ENCODE data around the gene STK10.

Gene STK10

DNA sequence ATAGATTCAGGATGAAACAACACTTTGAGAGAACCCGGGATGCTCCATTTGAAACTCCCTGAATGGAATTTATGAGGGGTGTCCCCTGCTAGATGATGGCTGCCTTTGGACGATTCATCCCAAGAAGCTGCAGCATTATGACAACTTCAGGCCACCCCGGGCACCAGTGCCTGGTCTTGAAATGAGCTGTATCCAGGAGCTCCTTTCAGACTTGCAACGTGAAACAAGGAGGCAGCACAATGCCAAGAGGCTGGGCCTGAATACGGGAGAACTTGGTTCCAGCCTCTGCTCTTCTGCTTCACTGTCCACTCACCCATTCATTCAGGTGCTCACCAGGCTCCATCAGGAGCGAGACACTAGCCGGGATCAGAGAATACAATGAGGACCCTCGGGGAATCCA, 78.3 kb downstream of the STK10 start:
- DNase-seq (ENCODE audit: low read depth, low spot score), result no peak

DNA sequence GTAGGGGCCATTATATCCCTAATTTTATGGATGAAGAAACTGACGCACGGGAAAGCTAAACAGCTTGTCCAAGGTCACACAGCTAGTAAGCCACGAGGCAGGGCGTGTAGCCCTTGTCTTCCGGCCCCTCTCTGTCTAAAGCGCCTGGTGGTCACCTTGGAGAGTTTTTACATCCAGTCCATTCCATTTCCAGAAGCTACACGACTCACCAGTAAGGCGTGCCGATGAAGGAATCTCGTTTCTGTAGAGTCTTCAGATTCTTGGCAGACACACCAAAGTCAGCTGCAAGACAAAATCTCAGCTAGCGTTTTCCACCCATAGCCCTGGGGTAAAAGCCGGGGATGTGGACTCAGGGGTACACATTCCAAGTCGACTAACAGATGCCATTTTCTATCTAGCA, 80.5 kb downstream of the STK10 start:
- no peak for DNase-seq (ENCODE audit: low read depth, low spot score)

DNA sequence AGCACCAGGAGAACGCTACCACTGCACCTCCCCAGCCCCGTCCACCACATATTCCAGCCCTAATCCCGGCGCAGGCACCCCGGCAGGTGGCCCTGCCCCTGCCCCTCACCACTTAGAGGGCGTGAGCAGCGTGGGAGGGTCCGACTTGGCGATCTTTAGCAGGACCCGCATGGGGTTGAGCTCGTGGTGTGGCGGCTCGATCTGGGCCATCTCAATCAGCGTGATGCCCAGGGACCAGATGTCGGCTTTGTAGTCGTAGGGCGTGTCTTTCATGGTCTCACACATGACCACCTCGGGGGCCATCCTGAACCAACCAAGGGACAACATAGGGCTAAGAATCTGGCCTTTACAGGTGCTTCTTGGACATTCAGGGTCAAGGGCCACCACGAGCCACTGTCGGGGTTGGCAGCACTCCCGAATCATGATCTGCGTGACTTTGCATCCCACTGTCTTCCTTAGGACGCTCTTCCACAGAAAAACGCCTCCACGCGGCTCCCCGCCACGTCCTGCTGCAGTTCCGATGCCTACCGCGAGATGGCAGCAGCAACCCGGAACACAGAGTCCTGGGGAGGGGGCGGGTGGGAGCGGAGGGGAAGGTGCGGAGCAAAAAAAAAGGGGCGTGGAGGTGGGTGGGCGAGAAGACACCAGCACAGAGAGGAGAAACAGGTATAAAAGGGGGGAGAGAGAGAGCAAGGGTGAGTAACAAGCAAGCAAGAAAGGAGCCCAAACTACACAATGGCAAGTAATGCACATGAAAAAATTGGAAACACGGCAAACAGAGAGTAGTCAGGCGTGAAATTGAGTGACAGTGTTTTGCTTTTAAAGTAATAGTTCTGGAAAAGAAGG, 81.3 kb downstream of the STK10 start:
- DNase-seq (ENCODE audit: low read depth, low spot score), result peak; percentile 39

DNA sequence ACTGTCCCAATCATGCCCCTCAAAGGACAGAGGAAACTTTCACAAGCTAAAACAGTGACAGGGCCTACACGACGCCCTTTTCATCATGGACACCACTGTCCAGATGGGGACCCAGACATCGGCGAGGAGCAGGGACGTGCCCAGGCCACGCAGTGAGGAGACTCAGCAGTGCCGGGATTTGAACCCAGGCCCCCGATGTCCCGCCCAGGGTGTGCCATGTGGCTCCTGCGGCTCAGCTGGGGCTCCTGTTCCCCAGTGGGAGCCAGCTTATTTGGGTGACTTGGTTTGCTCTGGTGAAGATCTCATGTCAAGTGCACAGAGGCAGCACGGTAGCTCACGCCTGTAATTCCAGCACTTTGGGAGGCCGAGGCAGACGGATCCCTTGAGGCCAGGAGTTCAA, 82.2 kb downstream of the STK10 start:
- DNase-seq (ENCODE audit: low read depth, low spot score), result no peak

DNA sequence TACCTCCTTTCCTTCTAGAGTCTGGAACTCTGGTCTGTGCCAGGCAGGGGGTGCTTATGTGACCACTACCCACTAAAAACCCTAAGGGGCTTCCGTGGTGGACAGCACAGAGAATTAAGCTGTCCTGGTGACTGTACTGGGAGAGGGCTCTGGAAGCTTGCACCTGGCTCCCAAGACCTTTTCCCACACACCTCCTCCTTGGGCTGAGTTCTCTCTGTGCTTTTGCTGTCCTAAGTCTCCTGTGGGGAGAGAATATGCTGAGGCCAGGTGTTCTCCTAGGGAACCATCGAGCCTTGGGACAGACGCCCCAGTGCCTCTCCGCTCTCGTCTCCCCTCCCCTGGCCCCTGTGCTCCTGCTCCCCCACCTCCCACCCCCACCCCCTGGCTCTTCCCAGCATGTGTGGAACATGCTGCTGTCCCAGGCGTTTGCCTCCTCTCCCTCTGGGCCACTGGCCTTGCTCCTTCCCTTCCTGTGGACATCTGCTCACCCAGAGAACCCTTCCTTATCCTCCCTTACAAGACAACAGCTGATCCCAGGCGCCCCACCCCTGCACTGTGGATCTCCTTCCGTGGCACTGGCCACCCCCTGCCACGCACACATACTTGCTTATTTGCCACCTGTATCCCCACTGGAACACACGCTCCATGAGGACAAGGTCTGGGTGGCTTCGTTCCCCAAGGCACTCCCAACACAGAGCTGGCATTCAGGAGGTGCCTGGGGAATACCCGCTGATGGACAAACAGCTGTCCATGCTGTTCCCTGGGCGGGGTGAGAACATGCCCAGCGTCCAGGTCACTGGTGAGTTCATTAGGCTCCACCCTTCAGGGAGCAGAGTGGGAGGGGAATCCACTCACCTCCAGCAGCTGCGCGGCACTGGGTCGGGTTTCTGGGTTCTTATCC, 83.0 kb downstream of the STK10 start:
- DNase-seq (ENCODE audit: low read depth, low spot score), result no peak

DNA sequence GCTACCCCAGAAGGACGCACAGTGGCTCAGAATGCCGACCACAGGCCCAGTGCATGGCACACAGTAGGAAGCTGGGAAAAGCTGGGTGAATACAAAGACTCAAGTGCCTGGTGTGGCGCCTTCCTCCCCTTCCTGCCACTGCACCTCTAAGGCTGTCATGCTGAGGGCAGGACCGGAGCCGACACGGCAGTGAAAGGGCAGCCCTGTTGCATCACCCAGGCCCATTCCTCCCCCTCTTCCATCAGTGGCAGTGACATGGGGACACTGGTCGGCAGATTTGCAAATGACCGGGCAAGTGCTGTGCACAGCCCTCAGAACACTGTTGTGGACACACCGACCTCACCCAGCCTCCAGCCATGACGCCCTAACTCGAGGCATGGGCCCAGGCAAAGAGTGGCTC, 84.0 kb downstream of the STK10 start:
- no peak for DNase-seq (ENCODE audit: low read depth, low spot score)

DNA sequence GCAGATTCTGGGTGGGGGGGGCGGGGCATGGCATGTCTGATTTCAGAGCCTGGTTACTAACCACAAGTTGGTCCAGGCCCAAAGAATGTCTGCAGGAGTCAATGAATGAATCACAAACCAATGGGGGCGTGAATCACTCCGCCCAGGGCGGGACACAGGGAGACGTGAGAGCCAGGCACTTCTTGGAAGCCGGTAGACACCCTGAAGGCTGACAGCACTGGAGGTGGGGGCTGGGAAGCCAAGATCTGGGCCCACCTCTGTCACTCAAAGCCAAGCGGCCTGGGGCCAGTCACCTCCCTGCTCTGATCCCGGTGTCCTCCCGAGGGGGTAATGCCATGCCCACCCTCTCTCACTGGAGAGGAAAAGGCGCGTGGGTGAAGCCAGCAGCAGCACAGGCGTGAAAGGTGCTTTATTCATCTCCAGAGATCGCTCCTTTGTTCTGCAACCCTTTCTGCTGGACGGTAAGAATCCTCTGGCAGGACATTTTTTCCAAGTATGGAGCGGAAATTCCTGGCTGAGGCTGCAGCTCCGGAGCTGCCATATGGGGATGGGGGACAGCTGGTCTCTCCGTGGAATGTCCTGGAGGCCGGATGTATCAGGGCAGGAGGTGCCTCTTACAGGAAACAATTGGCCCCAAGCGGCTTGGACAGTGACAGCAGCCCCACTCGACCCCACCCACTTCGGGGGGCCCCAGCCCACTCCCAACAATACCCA, 85.0 kb downstream of the STK10 start:
- no peak for DNase-seq (ENCODE audit: low read depth, low spot score)

DNA sequence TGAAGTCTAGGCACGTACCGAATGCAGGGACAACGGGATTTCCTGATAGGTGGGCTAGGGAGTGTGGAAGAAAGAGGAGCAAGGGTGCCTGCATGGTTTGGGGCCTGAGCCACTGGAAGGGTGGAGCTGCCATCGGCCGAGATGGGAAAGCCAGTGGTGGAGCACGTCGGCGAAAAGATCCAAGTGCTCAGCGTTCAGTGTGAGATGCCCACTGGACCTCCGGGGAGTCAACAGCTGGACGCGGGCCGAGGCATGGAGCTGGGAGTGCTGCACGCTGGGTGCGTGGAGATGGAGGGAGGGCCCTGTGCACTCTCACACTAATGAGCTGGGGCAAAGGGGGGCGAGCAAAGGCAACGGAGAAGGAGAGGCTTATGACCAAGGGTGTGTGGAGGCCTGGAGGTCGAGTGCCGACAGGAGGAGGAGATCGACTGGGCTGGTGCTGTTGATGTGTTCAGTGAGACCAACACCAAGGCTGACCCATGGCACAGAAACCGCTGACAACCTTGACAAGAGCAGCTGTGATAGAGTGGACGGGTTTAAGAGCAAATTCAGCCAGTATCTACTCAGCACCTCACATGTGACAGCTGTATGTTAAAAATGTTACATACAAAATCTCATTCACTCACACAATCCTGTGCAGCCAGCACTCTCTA, 85.7 kb downstream of the STK10 start:
- DNase-seq (ENCODE audit: low read depth, low spot score), result no peak

DNA sequence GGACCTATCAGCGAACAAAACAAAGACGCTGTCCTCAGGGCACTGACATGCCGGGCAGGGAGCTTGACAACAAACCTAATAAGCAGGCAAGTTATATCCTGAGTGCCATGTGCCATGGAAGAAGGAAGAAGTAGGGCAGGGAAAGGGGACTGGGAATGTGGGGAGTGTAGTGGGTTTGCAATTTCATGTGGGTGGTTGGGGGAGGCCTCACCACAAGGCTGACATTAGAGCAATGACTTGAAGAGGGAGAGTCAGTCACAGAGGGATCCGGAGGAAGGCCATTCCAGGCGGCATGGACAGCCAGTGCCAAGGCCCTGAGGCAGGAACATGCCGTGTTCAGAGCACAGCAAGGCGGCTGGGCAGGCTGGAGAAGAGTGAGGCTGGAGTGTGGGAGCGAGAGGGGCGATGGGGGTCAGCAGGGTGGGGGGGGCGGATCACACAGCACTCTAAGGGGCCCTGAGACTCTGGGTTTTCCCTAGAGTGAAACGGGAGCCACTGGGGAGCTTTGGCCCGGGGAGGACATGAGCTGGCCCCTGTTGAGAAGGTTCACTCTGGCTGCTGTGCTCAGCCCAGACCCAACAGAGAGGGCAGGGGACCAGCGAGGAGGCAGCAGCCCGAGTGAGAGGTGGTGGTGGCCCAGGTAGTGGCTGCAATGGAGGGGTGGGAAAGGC, 86.3 kb downstream of the STK10 start:
- DNase-seq (ENCODE audit: low read depth, low spot score), result no peak

DNA sequence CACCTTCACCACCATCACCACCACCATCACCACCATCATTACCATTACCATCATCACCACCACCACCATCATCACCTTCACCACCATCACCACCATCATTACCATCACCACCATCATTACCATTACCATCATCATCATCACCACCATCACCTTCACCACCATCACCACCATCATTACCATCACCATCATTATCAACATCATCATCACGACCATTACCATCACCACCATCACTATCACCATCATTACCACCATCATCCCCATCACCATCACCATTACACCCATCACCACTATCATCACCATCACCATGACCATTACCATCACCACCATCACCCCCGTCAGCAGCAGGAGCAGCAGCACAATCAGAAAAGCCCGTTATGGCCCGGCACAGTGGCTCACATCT, 89.1 kb downstream of the STK10 start:
- no peak for DNase-seq (ENCODE audit: low read depth, low spot score)

DNA sequence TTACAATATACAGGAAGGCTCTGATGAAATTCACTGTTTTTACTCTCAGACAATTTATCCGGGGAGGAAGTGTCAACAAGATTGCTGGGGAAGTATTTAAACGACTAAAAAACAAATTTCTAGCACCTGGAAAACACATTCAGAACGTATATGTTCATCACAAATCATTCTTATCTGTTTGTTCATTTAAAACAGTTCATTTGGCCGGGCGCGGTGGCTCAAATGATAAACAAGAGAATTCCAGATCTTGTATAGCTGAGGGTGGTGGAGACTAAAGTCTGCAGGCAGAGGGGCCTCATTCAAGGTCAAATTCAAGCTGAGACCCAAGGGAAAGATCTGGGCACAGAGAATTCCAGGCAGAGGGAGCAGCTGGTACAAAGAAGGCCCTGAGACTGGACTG, 90.0 kb downstream of the STK10 start:
- no peak for DNase-seq (ENCODE audit: low read depth, low spot score)

DNA sequence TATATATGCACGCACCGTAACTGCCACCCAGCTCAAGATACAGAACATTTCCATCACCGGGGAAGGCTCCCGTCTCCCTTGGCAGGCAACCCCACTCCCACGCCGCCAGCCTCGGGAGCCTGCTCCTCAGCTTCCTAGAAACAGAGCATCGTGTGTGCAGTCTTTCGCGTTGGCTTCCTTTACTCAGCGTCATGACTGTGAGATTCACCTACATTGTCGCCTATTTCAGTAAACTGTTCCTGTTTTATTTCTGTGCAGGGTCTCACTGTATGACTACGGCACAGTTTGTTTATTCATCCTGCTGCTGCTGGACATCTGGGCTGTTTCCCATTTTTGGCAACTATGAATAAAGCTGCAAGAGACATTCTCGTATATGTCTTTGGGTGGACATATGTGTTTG, 90.7 kb downstream of the STK10 start:
- no peak for DNase-seq (ENCODE audit: low read depth, low spot score)

DNA sequence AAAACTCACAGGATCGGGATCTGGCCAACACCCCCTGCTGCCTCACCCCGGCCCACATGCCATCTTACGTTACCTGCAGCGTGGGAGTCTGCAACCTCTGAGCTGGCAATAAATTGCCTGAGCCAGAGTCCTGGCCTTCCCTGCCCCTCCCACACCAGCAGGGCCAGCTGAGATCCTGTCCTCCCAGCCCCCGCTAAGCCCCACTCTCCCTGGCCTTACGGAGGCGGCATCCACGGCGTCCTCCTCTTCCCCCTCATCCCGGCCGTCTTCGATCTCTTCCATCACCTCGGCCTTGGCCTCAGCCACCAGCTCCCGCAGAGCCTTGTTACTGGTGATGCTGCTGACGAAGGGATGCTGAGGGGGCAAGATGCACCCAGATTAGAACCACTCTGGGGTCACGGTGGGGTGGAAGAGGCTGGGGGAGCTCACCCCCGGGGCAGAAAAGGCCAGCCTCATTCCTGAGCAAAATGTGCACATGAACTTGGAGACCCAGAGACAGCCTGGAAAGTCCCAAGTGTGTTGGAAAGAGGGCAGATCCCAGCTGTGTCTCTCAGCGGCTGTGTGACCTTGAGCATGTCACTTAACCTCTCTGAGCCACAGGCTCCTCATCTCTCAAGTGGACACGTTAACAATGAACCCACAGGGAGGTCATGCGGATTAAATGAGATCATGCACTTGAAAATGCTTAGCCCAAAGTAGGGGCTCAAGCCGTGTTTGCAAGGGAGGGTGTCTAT, 91.7 kb downstream of the STK10 start:
- DNase-seq (ENCODE audit: low read depth, low spot score), result no peak

DNA sequence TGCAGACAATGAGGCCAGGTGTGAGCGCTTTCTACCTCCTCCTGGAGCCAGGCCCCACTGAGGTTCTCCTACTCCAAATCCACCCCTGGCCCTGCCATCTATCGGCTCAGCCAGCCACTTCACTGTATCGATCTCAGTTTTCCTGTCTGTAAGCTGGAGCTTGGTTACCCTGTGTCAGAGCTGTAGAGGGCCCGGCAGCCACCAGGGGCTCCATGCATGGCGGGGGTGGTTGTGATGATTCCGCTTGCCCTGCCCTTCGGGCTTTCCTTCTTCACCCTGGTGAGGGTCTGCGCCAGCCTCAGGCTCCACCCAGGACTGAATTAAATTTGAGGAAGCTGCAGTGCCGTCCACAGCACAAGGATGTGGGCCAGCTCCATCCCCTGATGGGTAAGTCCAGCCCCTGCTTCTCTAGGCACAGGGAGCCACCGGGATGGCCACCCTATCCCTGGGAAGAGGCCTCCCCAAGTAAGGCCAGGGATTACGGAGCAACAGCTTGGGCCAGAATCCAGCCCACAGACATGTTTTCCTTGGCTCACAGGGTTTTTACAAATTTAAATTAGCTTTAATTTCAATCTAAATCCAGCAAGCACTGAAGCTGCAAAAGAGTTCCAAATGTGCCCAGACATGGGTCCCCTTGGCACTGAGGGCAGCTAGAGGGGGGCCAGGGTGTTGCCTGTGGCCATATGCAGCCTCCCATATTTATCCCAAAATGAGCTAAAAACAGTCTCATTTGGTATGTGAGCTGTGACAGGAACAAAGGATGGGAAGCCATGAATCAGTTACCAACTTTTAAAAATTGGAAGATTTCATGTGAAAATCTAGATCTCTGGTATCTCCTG, 92.4 kb downstream of the STK10 start:
- DNase-seq (ENCODE audit: low read depth, low spot score), result no peak

DNA sequence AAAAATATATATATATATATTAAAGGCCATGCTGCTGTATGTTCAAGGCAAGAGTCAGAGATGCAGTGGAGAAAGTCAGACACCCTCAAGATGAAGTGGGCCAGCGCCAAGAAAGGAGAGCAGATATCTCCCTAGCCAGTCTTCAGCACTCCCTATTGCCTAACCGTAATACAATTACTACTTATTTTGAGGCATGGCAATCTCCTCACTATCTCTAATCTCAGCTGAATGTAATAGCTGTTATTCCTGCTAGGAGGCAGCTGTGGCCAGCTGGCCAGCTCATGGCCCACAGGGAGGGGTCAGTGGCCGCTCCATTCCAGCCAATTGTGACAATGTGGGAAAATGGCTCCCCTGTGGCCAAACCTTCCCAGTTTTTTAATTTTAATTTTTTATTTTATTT, 94.1 kb downstream of the STK10 start:
- DNase-seq (ENCODE audit: low read depth, low spot score), result no peak

DNA sequence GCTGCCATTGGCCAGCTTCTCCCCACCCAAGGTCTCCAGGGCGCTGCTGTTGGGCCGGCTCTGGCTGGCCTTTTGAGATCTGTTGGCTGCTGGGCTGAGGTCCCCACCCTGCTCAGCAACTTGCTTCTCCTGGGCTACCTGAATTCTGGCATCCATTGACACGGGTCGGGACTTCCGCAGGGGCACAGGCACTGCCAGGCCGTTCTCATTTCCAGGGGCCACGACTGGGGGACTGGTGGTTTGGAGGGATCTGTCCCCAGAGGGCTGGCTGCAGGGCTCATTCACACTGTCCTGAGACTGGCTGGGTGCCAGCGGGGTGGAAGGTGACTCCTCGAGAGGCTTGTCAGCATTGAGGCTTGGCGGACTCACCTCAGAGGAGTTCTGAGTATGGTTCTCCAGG, 94.5 kb downstream of the STK10 start:
- no peak for DNase-seq (ENCODE audit: low read depth, low spot score)

DNA sequence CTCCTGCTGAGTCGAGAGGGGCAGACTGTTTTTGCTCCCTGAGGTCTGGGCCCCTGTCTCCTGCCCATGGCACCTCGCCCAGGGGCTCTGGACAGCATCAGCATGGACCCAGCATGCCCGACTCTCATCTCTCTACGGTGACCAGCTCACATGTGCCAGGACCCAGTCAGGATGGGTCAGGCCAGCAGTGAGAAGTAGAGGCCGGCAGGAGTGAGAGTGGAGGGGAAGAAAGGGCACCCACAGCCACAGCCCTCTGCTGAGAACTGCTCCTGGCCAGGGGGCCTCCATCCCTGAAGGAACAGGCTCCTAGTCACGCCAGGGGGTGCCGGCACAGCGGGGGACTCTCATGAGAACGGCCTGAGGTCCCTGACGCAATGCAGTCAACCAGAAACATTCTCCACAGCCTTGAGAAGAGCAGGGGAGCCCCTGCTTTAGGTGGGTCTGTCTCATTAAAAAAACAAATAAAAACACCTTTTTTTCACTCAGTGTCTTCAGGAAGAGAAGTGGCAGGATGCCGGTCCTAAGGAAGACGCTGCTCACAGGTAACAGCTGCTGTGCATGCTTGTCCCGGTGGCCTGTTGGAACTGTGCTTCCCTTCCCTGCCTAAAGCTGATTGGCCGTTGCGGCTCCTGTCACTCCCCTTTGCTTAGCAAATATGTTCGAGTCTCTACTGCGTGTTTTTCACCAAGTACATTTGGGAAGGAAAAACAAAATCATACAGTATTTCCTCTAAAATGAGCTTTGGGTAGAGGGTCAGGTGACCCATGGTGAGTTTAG, 95.9 kb downstream of the STK10 start:
- no peak for DNase-seq (ENCODE audit: low read depth, low spot score)

DNA sequence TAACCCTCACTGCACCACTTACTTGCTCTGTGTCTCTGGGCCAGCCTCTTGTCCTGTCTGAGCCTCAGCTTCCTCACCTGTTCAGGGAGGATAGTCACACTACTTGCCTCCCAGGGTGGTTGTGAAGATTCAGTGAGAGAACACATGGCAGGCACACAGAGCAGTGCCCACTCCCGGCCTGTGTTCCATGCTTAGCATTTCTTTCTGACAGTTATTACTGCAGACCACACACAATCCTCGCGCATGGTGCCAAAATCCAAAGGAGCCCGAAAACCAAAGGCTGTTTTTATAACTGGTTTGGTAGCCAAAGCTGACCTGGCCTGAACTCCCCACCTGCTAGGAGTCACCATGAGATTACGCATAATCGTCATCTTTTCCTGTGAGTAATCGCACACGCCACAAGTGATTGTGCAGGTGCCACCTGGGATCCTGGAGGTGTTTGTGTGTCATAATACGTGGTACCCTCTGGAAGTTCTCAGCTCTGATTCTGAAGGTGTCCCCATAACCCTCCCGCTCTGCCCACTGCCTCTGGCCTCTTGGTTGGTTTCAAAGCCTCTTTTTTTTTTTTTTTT, 97.0 kb downstream of the STK10 start:
- no peak for DNase-seq (ENCODE audit: low read depth, low spot score)
